B cell (primary cell): ENCODE results near the gene CGNL1. TPM values are rescaled to one million over a fixed set of nuclear protein-coding genes. Genes with fewer than 3 reads are reported as not detected.

Source experiments
- ATAC-seq: fragments of 200-7000 bp; cut with Tn5 transposase; one replicate; pipeline ENCODE4 v1.10.0; 2021; ENCODE audit warnings: low read depth, mild to moderate bottlenecking, moderate number of reproducible peaks, moderate library complexity
- CTCF ChIA-PET: fragments of 350-600 bp; sonication (Branson Sonifier 250); formaldehyde crosslinking; loops from one replicate; lab custom pipeline; 2021; ENCODE audit warnings: antibody characterized with exemption, inconsistent platforms; lab: Charles Lee
- POLR2A ChIA-PET: fragments of 350-600 bp; sonication (Branson Sonifier 250); formaldehyde crosslinking; loops from one replicate; lab custom pipeline; 2021; ENCODE audit warnings: antibody characterized with exemption; lab: Charles Lee
- DNase-seq: peaks from one replicate; pipeline ENCODE4 v3.0.0; 2013
- H2AFZ ChIP-seq: 2 replicates; pipeline ENCODE4 v1.6.1; 2012; ENCODE audit warnings: mild to moderate bottlenecking, low read depth, low read length; ENCODE audit not compliant: insufficient read depth, poor library complexity, severe bottlenecking
- H3K27ac ChIP-seq, 2 donors: 1 replicate in 1 of 2; 2 replicates in 1 of 2; pipeline ENCODE4 v1.5.1; 2012 to 2013; ENCODE audit warnings: low read length in 2 of 2, mild to moderate bottlenecking in 2 of 2, moderate library complexity in 1 of 2
- H3K27me3 ChIP-seq, 4 experiments: fragments of 200-600 bp in 1 of 4; sonication (generic) in 1 of 4; replicated peaks in 1 of 4; 1 replicate in 2 of 4; 2 replicates in 2 of 4; pipeline versions ENCODE4 v1.6.1 to v1.7.0; 2013 to 2016; ENCODE audit warnings: low read length in 3 of 4, mild to moderate bottlenecking in 2 of 4, mixed read lengths in 1 of 4, moderate library complexity in 1 of 4; ENCODE audit not compliant: insufficient read depth in 4 of 4, control insufficient read depth in 3 of 4; ENCODE audit errors: control extremely low read depth in 1 of 4
- H3K36me3 ChIP-seq, 2 experiments: replicated peaks in 1 of 2; 1 replicate in 1 of 2; 2 replicates in 1 of 2; pipeline versions ENCODE4 v1.6.1 to v1.7.1; 2013; ENCODE audit warnings: low read length in 1 of 2; ENCODE audit not compliant: insufficient read depth in 2 of 2, control insufficient read depth in 1 of 2; ENCODE audit errors: control extremely low read depth in 1 of 2, extremely low read depth in 1 of 2
- H3K4me1 ChIP-seq, 2 donors: fragments of 200-600 bp in 1 of 2; sonication (generic) in 1 of 2; 1 replicate in 1 of 2; 2 replicates in 1 of 2; pipeline versions ENCODE4 v1.5.1 to v1.6.1; 2013 to 2017; ENCODE audit warnings: low read length in 2 of 2; ENCODE audit not compliant: control insufficient read depth in 2 of 2, insufficient read depth in 2 of 2
- H3K4me2 ChIP-seq: replicated peaks from 2 replicates; pipeline ENCODE3; 2012; ENCODE audit warnings: mild to moderate bottlenecking, low read depth, low read length; ENCODE audit not compliant: poor library complexity, severe bottlenecking
- H3K4me3 ChIP-seq, 5 experiments: fragments of 200-600 bp in 1 of 5; sonication (generic) in 1 of 5; 1 replicate in 3 of 5; 2 replicates in 2 of 5; pipeline versions ENCODE4 v1.5.1 to v1.7.0; 2011 to 2016; ENCODE audit warnings: low read length in 4 of 5, mild to moderate bottlenecking in 4 of 5, low read depth in 2 of 5, control low read depth in 1 of 5, moderate library complexity in 1 of 5; ENCODE audit not compliant: insufficient read depth in 1 of 5; ENCODE audit errors: control extremely low read depth in 1 of 5, extremely low read depth in 1 of 5
- H3K79me2 ChIP-seq: fragments of 200-600 bp; sonication (generic); one replicate; pipeline ENCODE4 v1.6.0; 2016; ENCODE audit warnings: low read length; ENCODE audit not compliant: control insufficient read depth, insufficient read depth
- H3K9ac ChIP-seq: fragments of 200-600 bp; sonication (generic); 2 replicates; pipeline ENCODE4 v1.6.1; 2017; ENCODE audit warnings: mild to moderate bottlenecking, low read length, moderate library complexity
- H3K9me3 ChIP-seq, 3 donors: one replicate each; pipeline versions ENCODE4 v1.6.1 to v1.7.1; 2013; ENCODE audit warnings: low read length in 2 of 3; ENCODE audit not compliant: control insufficient read depth in 2 of 3, insufficient read depth in 1 of 3; ENCODE audit errors: control extremely low read depth in 1 of 3
- H4K20me1 ChIP-seq: 2 replicates; pipeline ENCODE4 v1.6.0; 2012; ENCODE audit warnings: mild to moderate bottlenecking, low read length; ENCODE audit not compliant: insufficient read depth, control insufficient read depth, poor library complexity, severe bottlenecking
- H3K27ac Mint-ChIP-seq: one replicate; pipeline ENCODE4 v1.8.0; 2021; ENCODE audit warnings: mixed read lengths
- H3K27me3 Mint-ChIP-seq: one replicate; pipeline ENCODE4 v1.8.0; 2021; ENCODE audit warnings: mixed read lengths
- H3K4me1 Mint-ChIP-seq: one replicate; pipeline ENCODE4 v1.8.0; 2021; ENCODE audit warnings: mixed read lengths
- H3K4me3 Mint-ChIP-seq: one replicate; pipeline ENCODE4 v1.8.0; 2021; ENCODE audit warnings: mixed read lengths
- H3K9me3 Mint-ChIP-seq: one replicate; pipeline ENCODE4 v1.8.0; 2022; ENCODE audit warnings: mixed read lengths; ENCODE audit not compliant: insufficient read depth
- CTCF ChIP-seq: fragments of 200-600 bp; IDR thresholded peaks from one replicate; pipeline ENCODE4 v1.8.0; 2022; ENCODE audit warnings: antibody characterized with exemption, mild to moderate bottlenecking
- EZH2 ChIP-seq: IDR thresholded peaks from 2 replicates; pipeline ENCODE4 v1.6.1; 2012; ENCODE audit warnings: borderline replicate concordance, low read depth, mild to moderate bottlenecking, moderate library complexity, low read length; ENCODE audit not compliant: insufficient read depth, poor library complexity, severe bottlenecking
- WGBS: methylation state at CpG from one replicate; pipeline ENCODE4 v1.1.5; 2013; ENCODE audit warnings: missing lambda C conversion rate; ENCODE audit not compliant: insufficient coverage; 5-methylcytosine and 5-hydroxymethylcytosine counted together
- intact Hi-C: fragments of 100-400 bp; cut with micrococcal nuclease; formaldehyde crosslinking; loops from one replicate; pipeline ENCODE4 v1.10.0; 2022
- polyA plus RNA-seq: library from polyadenylated mRNA; depleted of rRNA; stranded (reverse); fragments of >200 nt; gene quantifications from 2 replicates; pipeline ENCODE4 v1.2.3, GENCODE V29; 2012
- total RNA-seq, 2 donors: library from RNA; stranded (reverse); fragments of 120-200 nt in 1 of 2; gene quantifications; 1 replicate in 1 of 2; 2 replicates in 1 of 2; pipeline versions ENCODE4 v1.2.3 to v1.2.4, GENCODE V29; 2013 to 2022

The CGNL1 gene
- total and polyA plus RNA-seq, 2 donors (not counting 1 experiment from before 2014, with no cell fraction given): 0.03 to 0.12 TPM

DNA sequence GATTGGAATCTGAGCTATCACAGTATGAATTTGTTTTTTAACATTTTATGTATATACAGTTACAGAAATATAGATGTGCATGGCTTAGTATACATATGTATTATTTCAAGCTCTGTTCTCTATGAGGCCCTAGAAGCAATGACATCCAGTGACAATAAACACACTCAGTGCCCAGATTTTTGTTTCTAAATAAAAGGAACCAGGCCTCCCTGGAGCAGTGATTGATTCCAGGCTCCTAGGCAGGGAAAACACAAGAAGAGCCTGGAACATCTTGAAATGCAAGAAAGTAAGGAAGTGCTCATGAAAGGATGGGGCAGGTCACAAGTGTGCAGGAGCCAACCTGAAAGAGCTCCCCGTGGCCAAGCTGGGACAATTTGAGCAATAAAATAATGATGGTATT, 18.5 kb upstream of the CGNL1 start:
- no peaks in the 10 kb centered on the region for H3K9me3 ChIP-seq
- no peak for ATAC-seq
- no peak overlapping the region for H3K9ac ChIP-seq
- no peaks in the 10 kb centered on the region for H3K4me1 ChIP-seq
- intact Hi-C loops: no loop called here
- H4K20me1 ChIP-seq: no peaks in the 10 kb centered on the region
- H3K27ac ChIP-seq: no peak overlapping the region
- Mint-ChIP-seq H3K4me1 (no peaks in the 10 kb centered on the region), H3K9me3 (no peaks in the 10 kb centered on the region), H3K4me3 (no peak overlapping the region), H3K27ac (no peak overlapping the region), H3K27me3 (peaks cover 9% of the 10 kb centered on the region)
- H3K36me3 ChIP-seq: no peaks in the 10 kb centered on the region
- ChIA-PET POLR2A (no interaction called here), CTCF (no interaction called here)
- no CpG with 5 or more reads among the region's 1 CpG for WGBS
- no peak overlapping the region for H3K4me2 ChIP-seq
- H2AFZ ChIP-seq: no peak overlapping the region
- no peaks in the 10 kb centered on the region for H3K27me3 ChIP-seq
- H3K79me2 ChIP-seq: no peaks in the 10 kb centered on the region
- no peak for TF ChIP-seq EZH2
- no peak for TF ChIP-seq CTCF
- DNase-seq: no peak
- no peak overlapping the region for H3K4me3 ChIP-seq

GRCh38 chr15:57358571-57358970, 17.7 kb upstream of the CGNL1 start:
- Histone ChIP-seq H3K36me3 (no peaks in the 10 kb centered on the region), H3K27me3 (no peaks in the 10 kb centered on the region), H3K9me3 (no peaks in the 10 kb centered on the region), H3K9ac (no peak overlapping the region), H3K4me1 (no peaks in the 10 kb centered on the region), H3K4me3 (no peak overlapping the region), H2AFZ (no peak overlapping the region), H3K27ac (no peak overlapping the region), H4K20me1 (no peaks in the 10 kb centered on the region), H3K4me2 (no peak overlapping the region), H3K79me2 (no peaks in the 10 kb centered on the region)
- Mint-ChIP-seq H3K9me3 (no peaks in the 10 kb centered on the region), H3K4me1 (no peaks in the 10 kb centered on the region), H3K27me3 (peaks cover 9% of the 10 kb centered on the region), H3K27ac (no peak overlapping the region), H3K4me3 (no peak overlapping the region)
- POLR2A ChIA-PET: no interaction called here
- CTCF ChIA-PET: no interaction called here
- WGBS: no CpG with 5 or more reads among the region's 2 CpGs
- TF ChIP-seq EZH2 (no peak), CTCF (no peak)
- DNase-seq (no peak), ATAC-seq (no peak)
- intact Hi-C loops: no loop called here
